ENCODE results near the gene SEC31B. TPM values are rescaled to one million over a fixed set of nuclear protein-coding genes. Genes with fewer than 3 reads are reported as not detected.

Gene SEC31B
- 10 to 100 TPM; 17.5 to 21.4 TPM for total RNA-seq

DNA sequence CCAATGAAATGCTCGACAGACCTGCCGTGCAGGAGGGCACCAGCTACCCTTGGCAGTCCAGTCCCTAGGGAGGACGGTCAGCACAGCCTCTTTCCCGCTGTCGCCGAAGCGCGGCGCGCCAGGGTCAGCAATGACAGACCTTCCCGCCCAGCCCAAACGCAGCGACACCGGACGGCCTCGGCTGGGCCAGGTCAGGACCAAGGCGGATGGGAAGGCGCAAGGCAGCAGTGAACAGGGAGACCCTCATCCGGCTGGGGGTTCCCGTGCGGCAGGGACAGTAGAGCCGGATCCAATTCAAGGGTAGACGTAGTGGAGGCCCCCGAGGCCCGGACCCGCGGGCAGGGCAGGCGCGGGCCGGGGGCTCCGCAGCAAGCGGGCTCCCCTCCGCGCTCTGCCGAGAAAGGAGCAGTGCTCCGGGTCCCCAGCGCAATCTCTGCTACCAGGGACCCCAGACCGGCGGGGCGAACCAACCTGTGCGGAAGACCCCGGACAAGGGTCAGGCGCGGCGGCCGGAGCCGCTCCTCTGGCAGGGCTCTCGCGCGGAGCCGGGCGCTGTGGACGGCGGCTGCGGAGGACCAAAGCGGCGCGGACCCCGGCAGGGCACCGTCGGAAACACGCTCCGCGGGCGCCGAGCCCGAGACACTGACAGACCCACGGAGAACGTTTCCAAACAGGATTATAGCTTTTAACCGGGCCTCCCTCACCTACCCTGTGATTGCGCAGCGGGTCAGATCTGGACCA lies at the start of gene SEC31B:
TSS of gene SEC31B (minus strand) at position 551 of the 741 bp plus-strand sequence. CDS start 2,909 bp downstream, outside the sequence.
- ChIA-PET CTCF (interaction anchor here (1.1 to 3.3 kb wide), 17 partner anchors 8 to 184 kb away, joined by 3 to 44 read pairs (median 6); partner anchors contain the start of gene HIF1AN), POLR2A (interaction anchor here (0.6 kb wide), 1 partner anchor 9 kb away, joined by 3 read pairs; no protein-coding TSS in a partner anchor)

DNA sequence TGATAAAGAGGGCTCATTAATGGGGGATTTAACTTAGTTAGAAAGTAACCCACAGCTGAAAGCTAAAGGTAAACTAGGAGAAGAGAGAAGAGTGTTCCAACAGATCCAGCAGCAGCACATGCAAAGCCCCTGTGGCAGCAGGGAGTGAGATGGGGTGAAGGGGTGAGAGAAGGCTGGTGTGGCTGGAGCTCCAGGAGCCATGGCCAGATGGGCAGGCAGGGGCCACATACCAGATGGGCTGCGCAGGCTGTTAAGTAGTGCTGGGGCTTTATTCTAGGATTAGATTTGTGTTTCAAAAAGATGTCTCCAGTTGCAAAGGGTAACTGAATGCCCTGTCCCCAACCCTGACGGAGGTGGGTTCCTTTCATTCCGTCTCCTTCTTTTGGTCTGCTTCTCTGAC lies 49.3 kb upstream of the SEC31B start:
- ChIA-PET CTCF (interaction anchor here (1.0 to 1.9 kb wide), 3 partner anchors 24 to 175 kb away, joined by 3 to 7 read pairs (median 4); no protein-coding TSS in a partner anchor), POLR2A (no interaction called here)

GRCh38 chr10:100567826-100568225 lies 48.2 kb upstream of the SEC31B start:
- ChIA-PET POLR2A (interaction anchor here (0.6 kb wide), 1 partner anchor 138 kb away, joined by 3 read pairs; no protein-coding TSS in a partner anchor), CTCF (interaction anchor here (0.5 to 1.9 kb wide), 5 partner anchors 23 to 329 kb away, joined by 3 to 7 read pairs (median 3); no protein-coding TSS in a partner anchor)

DNA sequence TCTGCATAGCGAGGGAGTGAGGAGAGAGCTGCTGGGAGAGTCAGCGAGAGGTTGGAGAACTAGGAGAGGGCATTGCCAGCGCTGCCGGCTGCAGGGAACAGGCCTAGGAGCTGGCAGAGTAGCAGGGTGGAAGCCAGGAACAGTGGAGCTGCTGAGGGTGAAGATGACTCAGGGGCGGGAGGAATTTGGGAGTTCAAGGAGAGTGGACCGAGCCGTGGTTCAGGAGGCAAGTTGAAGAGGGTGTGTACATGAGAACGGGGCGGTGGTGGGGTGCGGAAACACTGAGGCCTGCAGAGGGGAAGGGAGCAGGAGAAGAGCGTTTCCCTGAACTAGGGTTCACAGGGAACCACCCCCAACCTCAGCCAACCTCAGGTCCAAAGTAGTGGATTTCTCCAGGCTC lies 47.6 kb upstream of the SEC31B start:
- CTCF ChIA-PET, result interaction anchor here (1.9 kb wide), 1 partner anchor 176 kb away, joined by 7 read pairs; no protein-coding TSS in a partner anchor

GRCh38 chr10:100566561-100566960 lies 46.9 kb upstream of the SEC31B start:
- ChIA-PET CTCF (no interaction called here), POLR2A (interaction anchor here (0.6 kb wide), 1 partner anchor 53 kb away, joined by 3 read pairs; no protein-coding TSS in a partner anchor)

More for the DNA sequence above, 47.6 kb upstream of the SEC31B start:
- POLR2A ChIA-PET, result no interaction called here

DNA sequence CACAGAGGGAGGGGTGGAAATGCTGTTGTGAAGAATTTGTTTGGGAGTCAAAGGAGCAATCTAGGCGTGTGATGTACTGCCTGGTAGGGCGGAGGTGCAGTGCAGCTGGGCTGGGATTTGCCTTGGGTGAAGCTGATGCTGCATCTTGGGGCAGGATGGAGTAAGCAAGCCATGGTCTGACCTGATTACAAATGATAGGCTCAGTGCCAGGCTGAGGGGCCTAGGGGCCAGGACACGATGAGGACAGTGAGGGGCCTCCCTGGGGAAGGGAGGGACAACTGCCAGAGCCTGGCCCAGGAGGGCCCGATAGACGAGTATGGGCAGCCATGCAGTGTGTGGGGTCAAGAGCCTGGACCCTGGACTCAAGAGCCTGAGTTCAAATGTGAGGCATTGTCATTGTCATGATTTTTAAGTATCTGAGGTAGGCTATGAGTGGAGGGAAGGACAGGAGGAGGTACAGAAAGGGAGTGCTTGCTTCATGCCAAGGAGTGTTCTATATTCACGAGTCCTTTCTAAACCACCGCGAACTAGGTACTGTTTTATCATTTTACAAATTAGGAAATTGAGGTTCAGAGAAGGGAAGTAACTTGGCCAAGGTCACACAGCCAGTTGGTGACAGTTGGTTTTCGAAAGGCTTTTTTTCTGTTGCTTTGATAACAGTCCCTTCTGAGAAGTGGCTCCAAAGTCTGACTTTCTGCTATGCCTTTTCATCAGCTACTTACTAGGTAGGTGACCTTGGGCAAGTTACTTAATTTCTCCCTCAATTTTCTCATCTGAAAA lies 45.7 kb upstream of the SEC31B start:
- CTCF ChIA-PET, result no interaction called here
- POLR2A ChIA-PET, result interaction anchor here (0.6 kb wide), 1 partner anchor 20 kb away, joined by 3 read pairs; no protein-coding TSS in a partner anchor

DNA sequence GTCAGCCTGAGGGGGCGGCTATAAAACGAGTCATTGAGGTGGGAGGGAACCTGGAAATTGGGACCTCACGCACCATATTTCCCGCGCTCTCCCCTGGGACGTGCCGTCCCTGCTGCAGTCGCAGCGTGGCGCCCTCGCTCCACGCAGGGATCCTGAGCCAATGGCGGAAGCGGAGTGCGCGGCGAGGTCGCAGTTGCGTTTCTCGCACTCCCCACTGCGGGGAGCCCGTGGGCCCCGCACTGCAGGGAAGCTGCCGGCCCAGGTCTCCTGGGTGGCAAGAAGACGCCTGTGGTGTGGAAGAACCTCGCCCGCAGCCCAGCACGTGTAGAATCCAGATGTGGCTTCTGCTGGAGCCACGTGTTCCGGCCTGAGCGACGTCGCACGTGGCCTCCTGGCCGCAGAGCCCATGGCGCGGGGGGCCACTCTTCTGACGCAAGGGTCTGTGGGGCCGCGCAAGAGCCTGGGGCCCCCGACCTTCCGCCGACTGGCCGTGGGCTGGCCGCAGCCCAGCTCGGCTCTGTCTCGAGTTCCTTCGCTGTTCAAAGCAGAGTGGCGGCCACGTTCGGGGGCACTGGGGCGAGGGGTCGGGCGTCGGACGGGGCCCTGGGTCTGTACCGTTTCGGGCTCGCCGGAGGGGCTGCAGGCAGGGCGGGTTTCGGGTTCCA lies 42.5 kb upstream of the SEC31B start:
- ChIA-PET POLR2A (no interaction called here), CTCF (interaction anchor here (0.6 to 4.5 kb wide), 14 partner anchors 10 to 327 kb away, joined by 3 to 40 read pairs (median 4); partner anchors contain the start of gene HIF1AN)

DNA sequence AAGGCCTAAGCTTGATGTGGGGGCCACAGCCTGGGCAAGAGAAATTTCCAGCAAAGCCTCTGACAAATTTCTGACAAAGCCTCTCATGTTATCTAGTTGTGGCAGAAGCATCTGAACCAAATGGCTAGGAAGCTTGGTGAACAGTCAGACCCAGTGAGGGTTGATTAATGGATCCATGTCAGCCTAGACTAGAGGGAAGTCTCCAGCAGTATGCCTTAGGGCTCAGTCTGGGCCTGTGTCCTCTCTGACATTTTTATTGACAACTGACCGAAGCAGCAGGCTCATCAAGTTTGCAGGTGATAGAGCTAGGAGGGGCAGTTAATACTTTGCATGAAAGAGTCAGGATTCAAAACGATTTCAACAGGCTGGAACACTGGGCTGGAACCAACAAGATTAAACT lies 41.3 kb upstream of the SEC31B start:
- ChIA-PET CTCF (interaction anchor here (0.5 to 4.5 kb wide), 5 partner anchors 181 to 580 kb away, joined by 3 to 40 read pairs (median 5); no protein-coding TSS in a partner anchor), POLR2A (no interaction called here)

DNA sequence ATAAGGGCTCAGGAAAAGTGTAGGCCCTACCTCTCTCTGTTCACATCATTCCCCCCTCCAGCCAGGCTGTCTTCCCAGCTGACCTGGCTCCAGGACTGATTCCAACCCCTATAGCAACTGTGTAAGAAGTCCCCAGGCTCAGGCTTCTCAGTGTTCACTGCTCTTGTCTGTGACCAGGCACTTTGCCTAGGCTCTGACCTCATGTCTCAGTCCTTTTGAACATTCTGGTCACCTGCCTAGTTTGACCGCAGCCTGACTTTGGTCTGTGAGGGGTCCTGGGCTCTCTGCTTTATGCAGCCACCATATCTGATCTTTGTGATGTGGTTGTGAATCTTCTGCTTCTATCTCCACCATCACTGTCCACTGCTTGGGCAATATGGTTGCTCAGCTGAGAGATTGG lies 40.6 kb upstream of the SEC31B start:
- CTCF ChIA-PET, result interaction anchor here (0.8 to 4.5 kb wide), 4 partner anchors 182 to 319 kb away, joined by 3 to 40 read pairs (median 10); no protein-coding TSS in a partner anchor
- POLR2A ChIA-PET, result no interaction called here

- POLR2A ChIA-PET, result interaction anchor here (0.6 kb wide), 1 partner anchor 1021 kb away, joined by 3 read pairs; no protein-coding TSS in a partner anchor
Observed at GRCh38 chr10:100554902-100555301, 35.2 kb upstream of the SEC31B start.

DNA sequence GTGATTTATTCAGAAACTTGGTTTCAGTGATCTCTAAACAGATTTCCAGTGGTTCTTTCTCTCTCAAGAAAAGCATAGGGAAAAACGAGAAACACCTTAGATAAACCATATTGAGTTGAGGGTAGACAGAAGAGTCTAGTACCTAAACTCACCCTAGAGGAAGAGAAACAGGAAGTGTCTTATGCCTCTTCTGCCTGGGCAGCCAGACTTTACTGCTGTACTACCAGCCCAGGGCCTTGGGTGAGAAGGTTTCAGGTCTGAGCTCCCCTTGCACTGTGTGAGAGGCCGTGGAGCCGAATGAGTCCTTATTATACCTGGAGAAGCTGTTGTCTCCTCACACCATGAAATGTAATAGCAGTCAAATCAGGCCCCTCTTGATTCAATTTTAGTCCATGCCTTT lies 34.3 kb upstream of the SEC31B start:
- CTCF ChIA-PET, result interaction anchor here (1.0 kb wide), 1 partner anchor 190 kb away, joined by 3 read pairs; no protein-coding TSS in a partner anchor
- POLR2A ChIA-PET, result no interaction called here

More at GRCh38 chr10:100554902-100555301, 35.2 kb upstream of the SEC31B start:
- CTCF ChIA-PET, result interaction anchor here (1.0 to 1.1 kb wide), 2 partner anchors 15 to 189 kb away, joined by 3 read pairs; no protein-coding TSS in a partner anchor

DNA sequence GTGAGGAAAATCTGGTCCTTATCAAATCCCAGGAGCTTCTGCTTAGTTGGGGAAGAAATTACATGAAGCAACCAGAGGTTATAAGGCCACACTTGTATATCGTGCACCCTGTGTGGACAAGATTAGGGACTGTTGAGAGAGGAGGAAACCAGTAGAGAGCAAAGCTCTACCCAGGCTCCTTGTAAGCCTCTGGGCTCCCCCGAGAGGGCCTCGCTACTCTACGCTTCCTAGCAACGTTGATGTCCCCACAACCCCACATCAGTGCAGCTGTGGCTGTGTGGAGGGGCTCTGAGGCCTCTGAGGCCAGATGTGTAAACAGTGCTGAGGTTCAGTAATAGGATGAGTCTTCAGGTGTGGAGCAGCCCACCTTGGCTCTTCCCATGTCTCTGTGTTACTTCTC lies 32.1 kb upstream of the SEC31B start:
- ChIA-PET CTCF (interaction anchor here (0.8 to 1.3 kb wide), 3 partner anchors 11 to 191 kb away, joined by 3 to 4 read pairs (median 3); no protein-coding TSS in a partner anchor), POLR2A (no interaction called here)

- POLR2A ChIA-PET, result no interaction called here
- CTCF ChIA-PET, result interaction anchor here (1.3 kb wide), 1 partner anchor 192 kb away, joined by 3 read pairs; no protein-coding TSS in a partner anchor
Observed at GRCh38 chr10:100551196-100551595, 31.5 kb upstream of the SEC31B start.

- CTCF ChIA-PET, result interaction anchor here (0.8 kb wide), 1 partner anchor 23 kb away, joined by 4 read pairs; no protein-coding TSS in a partner anchor
- POLR2A ChIA-PET, result interaction anchor here (0.7 kb wide), 1 partner anchor 20 kb away, joined by 3 read pairs; no protein-coding TSS in a partner anchor
Observed at GRCh38 chr10:100544950-100545349, 25.3 kb upstream of the SEC31B start.

- ChIA-PET CTCF (no interaction called here), POLR2A (no interaction called here)
Observed at GRCh38 chr10:100537475-100537874, 17.8 kb upstream of the SEC31B start.

DNA sequence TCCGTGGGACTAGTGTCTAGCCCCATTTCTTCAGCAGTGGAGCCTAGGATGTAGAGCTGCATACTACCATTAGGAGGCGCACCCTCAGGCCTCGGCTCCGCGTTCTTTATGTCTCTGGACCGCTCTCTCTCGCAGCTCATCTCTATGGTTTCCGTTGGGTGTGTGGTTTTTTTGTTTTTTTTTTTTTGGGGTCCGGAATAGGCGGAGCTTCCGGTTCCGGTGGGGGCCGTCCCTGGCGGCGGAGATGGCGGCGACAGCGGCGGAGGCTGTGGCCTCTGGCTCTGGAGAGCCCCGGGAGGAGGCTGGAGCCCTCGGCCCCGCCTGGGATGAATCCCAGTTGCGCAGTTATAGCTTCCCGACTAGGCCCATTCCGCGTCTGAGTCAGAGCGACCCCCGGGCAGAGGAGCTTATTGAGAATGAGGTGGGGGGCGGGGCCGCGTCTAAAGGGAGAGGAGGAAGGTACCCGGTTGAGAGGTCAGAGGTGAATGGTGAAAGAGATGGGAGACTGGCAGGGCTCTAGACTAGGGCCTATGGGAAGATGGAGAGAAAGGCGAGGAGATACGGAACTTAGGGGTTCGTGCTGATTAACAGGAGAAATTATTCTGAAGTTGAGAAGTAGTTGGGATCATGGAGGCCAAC lies 16.2 kb upstream of the SEC31B start, which contains the start of gene HIF1AN:
TSS of gene HIF1AN (plus strand) at position 229 of the 639 bp plus-strand sequence. CDS start at position 245, 16 bp downstream.
- CTCF ChIA-PET, result interaction anchor here (0.5 to 3.0 kb wide), 11 partner anchors 9 to 451 kb away, joined by 3 to 14 read pairs (median 4); partner anchors contain the start of genes MRPL43 and SCD
- POLR2A ChIA-PET, result interaction anchor here (0.7 to 1.1 kb wide), 4 partner anchors 14 to 249 kb away, joined by 3 read pairs; no protein-coding TSS in a partner anchor

DNA sequence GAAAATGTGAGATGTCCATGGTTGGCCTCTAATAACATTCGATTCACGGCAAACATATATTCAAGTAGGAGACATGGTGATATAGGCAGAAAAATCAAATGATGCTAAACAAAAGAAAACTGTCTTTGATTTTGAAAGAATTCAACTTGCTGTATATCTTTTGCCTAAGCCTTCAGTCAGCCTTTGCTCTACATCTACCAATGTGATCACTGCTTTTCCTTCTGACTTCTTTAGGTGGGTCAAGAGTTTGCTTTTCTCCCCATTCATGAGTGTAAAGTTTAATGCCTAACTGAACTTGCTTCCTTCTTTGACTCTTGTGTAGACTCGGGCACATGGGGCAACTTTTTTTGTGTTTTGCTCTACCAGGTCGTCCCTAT lies 15.7 kb upstream of the SEC31B start:
- CTCF ChIA-PET, result interaction anchor here (0.5 to 3.0 kb wide), 11 partner anchors 8 to 388 kb away, joined by 3 to 14 read pairs (median 4); partner anchors contain the start of gene SCD
- POLR2A ChIA-PET, result interaction anchor here (0.7 to 1.1 kb wide), 4 partner anchors 13 to 248 kb away, joined by 3 read pairs; no protein-coding TSS in a partner anchor

GRCh38 chr10:100534726-100535125 lies 15.1 kb upstream of the SEC31B start:
- ChIA-PET CTCF (interaction anchor here (0.9 to 3.0 kb wide), 4 partner anchors 12 to 188 kb away, joined by 3 to 9 read pairs (median 4); partner anchors contain the start of gene SCD), POLR2A (no interaction called here)

All from activated CD8-positive, alpha-beta memory T cell treated with anti-CD3 and anti-CD28 coated beads for 36 hours (primary cell).